Calu3 (cell line): ENCODE measurements around the gene ALG2. TPM values are rescaled to one million over a fixed set of nuclear protein-coding genes. Genes with fewer than 3 reads are reported as not detected.

Source experiments
- BruUV-seq: library from RNA; stranded (reverse); fragments of 400-500 nt; replicated peaks from 2 replicates; lab custom pipeline; 2021; lab: Mats Ljungman, UMichigan
- CTCF ChIA-PET: fragments of 300-600 bp; sonication (Branson Sonifier 250); formaldehyde crosslinking; loops from one replicate; lab custom pipeline; 2022; ENCODE audit warnings: antibody characterized with exemption; lab: Charles Lee
- DNase-seq: peaks from one replicate; pipeline ENCODE4 v3.0.0; 2022
- H3K27ac Mint-ChIP-seq: one replicate; pipeline ENCODE4 v1.8.0; 2022; ENCODE audit warnings: mixed read lengths; ENCODE audit not compliant: unreplicated experiment
- H3K27me3 Mint-ChIP-seq: one replicate; pipeline ENCODE4 v1.8.0; 2022; ENCODE audit warnings: mixed read lengths; ENCODE audit not compliant: unreplicated experiment
- H3K36me3 Mint-ChIP-seq: one replicate; pipeline ENCODE4 v1.8.0; 2022; ENCODE audit warnings: mild to moderate bottlenecking, moderate library complexity, mixed read lengths; ENCODE audit not compliant: insufficient read depth, unreplicated experiment
- H3K4me1 Mint-ChIP-seq: one replicate; pipeline ENCODE4 v1.8.0; 2022; ENCODE audit warnings: mild to moderate bottlenecking, low read depth, mixed read lengths; ENCODE audit not compliant: unreplicated experiment
- H3K4me3 Mint-ChIP-seq: one replicate; pipeline ENCODE4 v1.8.0; 2022; ENCODE audit warnings: mild to moderate bottlenecking, low read depth, moderate library complexity, mixed read lengths; ENCODE audit not compliant: unreplicated experiment
- H3K9me3 Mint-ChIP-seq: one replicate; pipeline ENCODE4 v1.8.0; 2022; ENCODE audit warnings: low read depth, mixed read lengths; ENCODE audit not compliant: unreplicated experiment
- CTCF ChIP-seq: fragments of 200-600 bp; IDR thresholded peaks from one replicate; pipeline ENCODE4 v1.8.0; 2022; ENCODE audit warnings: antibody characterized with exemption; ENCODE audit not compliant: unreplicated experiment
- intact Hi-C: fragments of 100-400 bp; cut with micrococcal nuclease; formaldehyde crosslinking; loops from one replicate; pipeline ENCODE4 v1.10.0; 2022; ENCODE audit not compliant: unreplicated experiment
- total RNA-seq: library from RNA; stranded (reverse); gene quantifications from 2 replicates; pipeline ENCODE4 v1.2.3, GENCODE V29; 2022

ALG2 gene
- total RNA-seq, 1 experiment from 2014 or later: 27.1 TPM

- peaks cover 3% of the 10 kb centered on the region for H3K9me3 Mint-ChIP-seq
- no peak for DNase-seq
- no peak overlapping the region for H3K4me3 Mint-ChIP-seq
- no TSS peak for BruUV-seq
- TF ChIP-seq CTCF: no peak
- H3K27ac Mint-ChIP-seq: no peak overlapping the region
- H3K4me1 Mint-ChIP-seq: no peaks in the 10 kb centered on the region
- CTCF ChIA-PET: no interaction called here
- intact Hi-C loops: no loop called here
- peaks cover 6% of the 10 kb centered on the region for H3K36me3 Mint-ChIP-seq
- H3K27me3 Mint-ChIP-seq: peaks cover 13% of the 10 kb centered on the region
Observed at GRCh38 chr9:99213197-99213596, 8.5 kb downstream of the ALG2 start.

- H3K9me3 Mint-ChIP-seq: peaks cover 3% of the 10 kb centered on the region
- no peak overlapping the region for H3K27ac Mint-ChIP-seq
- intact Hi-C loops: no loop called here
- H3K27me3 Mint-ChIP-seq: peaks cover 13% of the 10 kb centered on the region
- H3K4me1 Mint-ChIP-seq: no peaks in the 10 kb centered on the region
- TF ChIP-seq CTCF: no peak
- BruUV-seq: no TSS peak
- CTCF ChIA-PET: no interaction called here
- DNase-seq: no peak
- peaks cover 6% of the 10 kb centered on the region for H3K36me3 Mint-ChIP-seq
- H3K4me3 Mint-ChIP-seq: no peak overlapping the region
Observed at GRCh38 chr9:99211746-99212145, 10.0 kb downstream of the ALG2 start.

- Mint-ChIP-seq H3K27me3 (peaks cover 20% of the 10 kb centered on the region), H3K27ac (no peak overlapping the region), H3K9me3 (peaks cover 3% of the 10 kb centered on the region), H3K36me3 (peaks cover 6% of the 10 kb centered on the region), H3K4me1 (no peaks in the 10 kb centered on the region), H3K4me3 (no peak overlapping the region)
- no peak for DNase-seq
- no TSS peak for BruUV-seq
- intact Hi-C loops: no loop called here
- CTCF ChIA-PET: no interaction called here
- TF ChIP-seq CTCF: no peak
Observed at GRCh38 chr9:99210572-99210971, 11.2 kb downstream of the ALG2 start.

- intact Hi-C loops: no loop called here
- no peak for DNase-seq
- Mint-ChIP-seq H3K4me1 (no peaks in the 10 kb centered on the region), H3K4me3 (no peak overlapping the region), H3K27me3 (peaks cover 52% of the 10 kb centered on the region), H3K9me3 (no peaks in the 10 kb centered on the region), H3K36me3 (no peaks in the 10 kb centered on the region), H3K27ac (no peak overlapping the region)
- no TSS peak for BruUV-seq
- CTCF ChIA-PET: no interaction called here
- no peak for TF ChIP-seq CTCF
Observed at GRCh38 chr9:99201603-99202002, 20.1 kb downstream of the ALG2 start.
